NCI-H2196 treated with DMSO at 0.1 percent for 48 hours (cell line): ENCODE results near the gene MPG.
"Not testable (repeated sequence)": the region's sequence is repeated elsewhere in the genome, so short reads cannot be mapped to it uniquely, and the experiment has no call there.

ENCODE experiments used
- DNase-seq: peaks from one replicate; lab custom pipeline; 2025; ENCODE audit not compliant: unreplicated experiment; lab: John Stamatoyannopoulos, UW

MPG gene

GRCh38 chr16:112153-112840 is 34.3 kb downstream of the MPG start:
- no peak for DNase-seq

GRCh38 chr16:114327-114726 is 36.3 kb downstream of the MPG start:
- DNase-seq: no peak

GRCh38 chr16:116015-116414 is 38.0 kb downstream of the MPG start:
- no peak for DNase-seq

GRCh38 chr16:117379-118365 is 39.6 kb downstream of the MPG start:
- DNase-seq: peak; percentile 40

- no peak for DNase-seq
Measured at GRCh38 chr16:118857-119256, 40.8 kb downstream of the MPG start.

GRCh38 chr16:119295-119694 is 41.3 kb downstream of the MPG start:
- DNase-seq: no peak

GRCh38 chr16:119835-120491 is 41.9 kb downstream of the MPG start:
- no peak for DNase-seq

- DNase-seq: no peak
Measured at GRCh38 chr16:120756-121155, 42.7 kb downstream of the MPG start.

- DNase-seq: no peak
Measured at GRCh38 chr16:122361-122760, 44.3 kb downstream of the MPG start.

GRCh38 chr16:123558-124350 is 45.7 kb downstream of the MPG start:
- DNase-seq: not testable (repeated sequence)

GRCh38 chr16:125011-125410 is 47.0 kb downstream of the MPG start:
- DNase-seq: no peak

- no peak for DNase-seq
Measured at GRCh38 chr16:129075-129474, 51.0 kb downstream of the MPG start.

GRCh38 chr16:130533-131173 is 52.6 kb downstream of the MPG start:
- DNase-seq: no peak

GRCh38 chr16:132120-132519 is 54.1 kb downstream of the MPG start:
- DNase-seq: no peak

GRCh38 chr16:133716-134115 is 55.7 kb downstream of the MPG start:
- no peak for DNase-seq
